HG03159 (cell line): ENCODE measurements around the gene RNF149.
"Not testable (repeated sequence)": the region's sequence is repeated elsewhere in the genome, so short reads cannot be mapped to it uniquely, and the experiment has no call there.

Experiments
- ATAC-seq: cut with Tn5 transposase; IDR thresholded peaks from one replicate; pipeline ENCODE4 v1.9.1; 2021; ENCODE audit warnings: mild to moderate bottlenecking, moderate library complexity; ENCODE audit not compliant: unreplicated experiment

The RNF149 gene

DNA sequence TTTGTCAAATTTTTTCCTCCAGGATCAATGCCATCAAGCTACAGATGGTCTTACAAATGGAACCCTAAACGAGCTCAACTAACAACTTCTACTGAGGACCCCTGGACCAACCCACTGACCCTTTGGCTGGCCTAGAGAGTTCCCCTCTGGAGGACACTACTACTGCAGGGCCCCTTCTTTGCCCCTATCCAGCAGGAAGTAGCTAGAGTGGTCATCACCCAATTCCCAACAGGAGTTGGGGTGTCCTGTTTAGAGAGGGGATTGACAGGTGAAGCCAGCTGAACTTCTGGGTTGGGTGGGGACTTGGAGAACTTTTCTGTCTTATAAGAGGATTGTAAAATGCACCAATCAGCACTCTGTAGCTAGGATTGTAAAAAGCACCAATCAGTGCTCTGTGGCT lies 72.5 kb downstream of the RNF149 start:
- not testable (repeated sequence) for ATAC-seq

- no peak for ATAC-seq
Observed at GRCh38 chr2:101234169-101234938, 74.1 kb downstream of the RNF149 start.

DNA sequence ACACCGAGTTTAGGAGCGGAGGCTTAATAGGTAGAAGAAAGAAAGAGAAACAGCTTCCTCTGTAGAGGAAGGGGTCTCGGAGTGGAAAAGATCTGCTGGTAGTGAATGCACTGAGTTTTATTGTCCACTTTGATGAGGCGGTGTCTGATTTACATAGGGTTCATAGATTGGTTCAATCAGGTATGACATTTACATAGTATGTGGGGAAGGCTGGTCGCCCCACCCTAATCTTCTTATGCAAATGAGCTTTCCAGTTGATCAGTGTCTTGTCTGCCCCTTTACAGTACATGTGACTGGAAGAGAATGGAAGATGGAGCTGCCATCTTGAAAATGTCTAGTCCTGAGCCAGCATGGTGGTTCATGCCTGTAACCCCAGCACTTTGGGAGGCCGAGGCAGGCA lies 75.7 kb downstream of the RNF149 start:
- ATAC-seq: no peak

DNA sequence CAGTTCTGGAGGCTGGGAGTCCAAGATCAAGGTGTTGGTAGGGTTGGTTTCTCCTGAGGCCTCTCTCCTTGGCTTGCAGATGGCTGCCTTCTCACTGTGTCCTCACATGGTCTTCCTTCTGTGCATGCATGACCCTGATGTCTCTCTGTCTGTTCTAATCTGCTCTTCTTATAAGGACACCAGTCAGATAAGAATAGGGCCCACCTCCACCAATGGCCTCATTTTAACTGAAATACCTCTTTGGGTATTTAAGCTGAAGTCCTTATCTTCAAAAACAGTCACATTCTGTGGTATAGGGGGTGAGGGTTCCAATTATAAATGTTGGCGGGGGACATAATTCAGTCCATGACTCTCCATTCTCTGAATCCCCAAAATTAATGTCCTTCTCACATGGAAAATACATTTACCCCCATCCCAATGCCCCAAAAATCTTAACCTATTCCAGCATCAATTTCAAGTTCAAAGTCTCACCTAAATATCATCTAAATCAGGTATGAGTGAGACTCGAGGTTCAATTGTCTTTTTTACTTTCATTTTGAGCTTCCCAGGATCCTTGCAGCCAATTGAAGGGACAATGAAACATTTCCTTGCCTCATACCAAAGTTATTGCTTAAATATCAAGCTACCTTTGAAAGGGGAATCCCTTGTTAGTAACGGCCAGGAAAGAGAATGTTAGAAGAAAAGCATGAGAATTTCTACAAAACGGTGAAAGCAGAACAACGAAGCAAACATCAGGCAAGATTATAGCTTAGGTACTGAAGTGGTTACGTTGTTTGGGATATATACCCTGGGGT lies 76.4 kb downstream of the RNF149 start:
- no peak for ATAC-seq

DNA sequence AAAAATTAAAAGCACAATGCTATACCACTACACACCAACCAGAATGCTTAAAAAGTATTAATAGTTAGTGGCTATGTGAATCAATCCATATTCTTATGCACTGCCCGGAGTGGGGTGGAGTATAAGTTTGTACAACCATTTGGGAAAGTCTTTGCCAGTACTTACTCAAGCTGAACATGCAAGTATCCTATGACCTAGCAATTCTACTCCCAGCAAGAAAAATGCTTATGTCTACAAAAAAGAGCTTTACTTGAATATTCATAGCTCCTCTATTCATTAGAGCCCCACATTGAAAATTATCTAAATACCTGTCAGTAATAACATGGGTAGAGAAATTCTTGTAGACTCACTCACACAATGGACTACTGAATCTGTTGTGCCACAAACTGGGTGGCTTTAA lies 77.3 kb downstream of the RNF149 start:
- ATAC-seq: no peak

- no peak for ATAC-seq
Observed at GRCh38 chr2:101230541-101231001, 77.9 kb downstream of the RNF149 start.
